ENCODE data around the gene UEVLD.

DNA sequence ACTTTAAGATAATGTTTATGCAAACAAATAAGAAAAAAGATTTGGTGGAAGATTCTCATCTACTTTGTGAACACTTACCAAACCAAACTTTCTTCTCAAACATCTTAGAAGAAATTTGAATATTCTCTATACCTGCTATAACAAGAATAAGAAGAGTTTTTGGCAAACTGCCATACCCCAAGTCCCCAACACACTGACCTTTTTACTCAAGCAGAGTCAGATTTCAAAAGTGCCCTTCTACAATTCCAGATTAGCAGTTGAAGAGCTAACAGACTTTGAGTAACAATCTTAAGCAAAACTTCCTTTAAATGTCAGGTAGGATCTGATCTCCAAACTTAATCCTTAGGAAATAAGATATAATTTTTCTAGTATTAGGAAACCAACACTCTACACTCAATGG, 95.6 kb downstream of the UEVLD start:
- TF ChIP-seq, protein P1, sequence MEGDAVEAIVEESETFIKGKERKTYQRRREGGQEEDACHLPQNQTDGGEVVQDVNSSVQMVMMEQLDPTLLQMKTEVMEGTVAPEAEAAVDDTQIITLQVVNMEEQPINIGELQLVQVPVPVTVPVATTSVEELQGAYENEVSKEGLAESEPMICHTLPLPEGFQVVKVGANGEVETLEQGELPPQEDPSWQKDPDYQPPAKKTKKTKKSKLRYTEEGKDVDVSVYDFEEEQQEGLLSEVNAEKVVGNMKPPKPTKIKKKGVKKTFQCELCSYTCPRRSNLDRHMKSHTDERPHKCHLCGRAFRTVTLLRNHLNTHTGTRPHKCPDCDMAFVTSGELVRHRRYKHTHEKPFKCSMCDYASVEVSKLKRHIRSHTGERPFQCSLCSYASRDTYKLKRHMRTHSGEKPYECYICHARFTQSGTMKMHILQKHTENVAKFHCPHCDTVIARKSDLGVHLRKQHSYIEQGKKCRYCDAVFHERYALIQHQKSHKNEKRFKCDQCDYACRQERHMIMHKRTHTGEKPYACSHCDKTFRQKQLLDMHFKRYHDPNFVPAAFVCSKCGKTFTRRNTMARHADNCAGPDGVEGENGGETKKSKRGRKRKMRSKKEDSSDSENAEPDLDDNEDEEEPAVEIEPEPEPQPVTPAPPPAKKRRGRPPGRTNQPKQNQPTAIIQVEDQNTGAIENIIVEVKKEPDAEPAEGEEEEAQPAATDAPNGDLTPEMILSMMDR (IDR thresholded peaks at IDR 0.05): no peak
- no peak for TF ChIP-seq POLR2A (IDR thresholded peaks at IDR 0.05)

All from Peyer's patch (tissue), 4 donors.